ENCODE data around the gene EXO1. TPM values are rescaled to one million over a fixed set of nuclear protein-coding genes. Genes with fewer than 3 reads are reported as not detected.
"Not testable (repeated sequence)": the region's sequence is repeated elsewhere in the genome, so short reads cannot be mapped to it uniquely, and the experiment has no call there.

Gene EXO1
- total RNA-seq, 4 donors from 2014 or later: 0.46 to 1.5 (median 1.4) TPM; not detected in 1

GRCh38 chr1:241825581-241825980, 22.4 kb upstream of the EXO1 start:
- Histone ChIP-seq H3K27me3 (peaks cover 0 to 3% (median 0%) of the 10 kb centered on the region in 4 donors), H3K9me3 (no peaks in the 10 kb centered on the region), H3K36me3 (no peaks in the 10 kb centered on the region), H3K27ac (replicated peaks in 1 of 4) (no peak overlapping the region), H3K4me3 (no peak overlapping the region), H3K4me1 (peaks cover 0 to 8% (median 1%) of the 10 kb centered on the region in 4 donors)
- TF ChIP-seq POLR2AphosphoS5 (IDR thresholded peaks at IDR 0.05): no peak
- no peak for TF ChIP-seq EP300 (IDR thresholded peaks at IDR 0.05)
- TF ChIP-seq CTCF (IDR thresholded peaks at IDR 0.05): no peak
- no peak for TF ChIP-seq POLR2A (IDR thresholded peaks at IDR 0.05; ENCODE audit: low read depth)
- intact Hi-C loops (cut with DNase I): no loop called here
- no peak for DNase-seq (ENCODE audit: extremely low spot score)

GRCh38 chr1:241826613-241827012, 21.4 kb upstream of the EXO1 start:
- intact Hi-C loops (cut with DNase I); H3K27ac ChIP-seq (replicated peaks in 1 of 4): not testable (repeated sequence)

GRCh38 chr1:241827264-241827663, 20.7 kb upstream of the EXO1 start:
- no peak overlapping the region for H3K4me3 ChIP-seq
- H3K9me3 ChIP-seq: no peaks in the 10 kb centered on the region
- TF ChIP-seq EP300 (IDR thresholded peaks at IDR 0.05) (no peak), POLR2AphosphoS5 (IDR thresholded peaks at IDR 0.05) (no peak), POLR2A (IDR thresholded peaks at IDR 0.05; ENCODE audit: low read depth) (no peak), CTCF (IDR thresholded peaks at IDR 0.05) (no peak)
- H3K27me3 ChIP-seq: peaks cover 0 to 4% (median 0%) of the 10 kb centered on the region in 4 donors
- intact Hi-C loops (cut with DNase I): no loop called here
- no peak overlapping the region for H3K27ac ChIP-seq (replicated peaks in 1 of 4)
- H3K36me3 ChIP-seq: no peaks in the 10 kb centered on the region
- peaks cover 0 to 8% (median 1%) of the 10 kb centered on the region in 4 donors for H3K4me1 ChIP-seq
- no peak for DNase-seq (ENCODE audit: extremely low spot score)
- WGBS: 88% methylated on average over 2 of the region's 2 CpGs

More at GRCh38 chr1:241826613-241827012, 21.4 kb upstream of the EXO1 start:
- H3K4me3 ChIP-seq; H3K27me3 ChIP-seq; DNase-seq (ENCODE audit: extremely low spot score); H3K9me3 ChIP-seq; H3K4me1 ChIP-seq; H3K36me3 ChIP-seq: not testable (repeated sequence)
- WGBS: 93% methylated on average over 9 of the region's 9 CpGs

- WGBS: 37% methylated on average over 3 of the region's 3 CpGs
- H3K4me1 ChIP-seq: peaks cover 0 to 8% (median 1%) of the 10 kb centered on the region in 4 donors
- H3K27me3 ChIP-seq: peaks cover 0 to 4% (median 0%) of the 10 kb centered on the region in 4 donors
- no peak overlapping the region for H3K27ac ChIP-seq (replicated peaks in 1 of 4)
- DNase-seq (ENCODE audit: extremely low spot score): no peak
- no peaks in the 10 kb centered on the region for H3K9me3 ChIP-seq
- no peak overlapping the region for H3K4me3 ChIP-seq
- intact Hi-C loops (cut with DNase I): no loop called here
- TF ChIP-seq POLR2A (IDR thresholded peaks at IDR 0.05; ENCODE audit: low read depth) (no peak), CTCF (IDR thresholded peaks at IDR 0.05) (no peak), EP300 (IDR thresholded peaks at IDR 0.05) (no peak), POLR2AphosphoS5 (IDR thresholded peaks at IDR 0.05) (no peak)
- H3K36me3 ChIP-seq: no peaks in the 10 kb centered on the region
These were observed 19.5 kb upstream of the EXO1 start for GRCh38 chr1:241828463-241829021.

GRCh38 chr1:241829468-241829867, 18.5 kb upstream of the EXO1 start:
- no peaks in the 10 kb centered on the region for H3K36me3 ChIP-seq
- no peaks in the 10 kb centered on the region for H3K9me3 ChIP-seq
- intact Hi-C loops (cut with DNase I): no loop called here
- H3K27ac ChIP-seq (replicated peaks in 1 of 4): no peak overlapping the region
- H3K4me3 ChIP-seq: no peak overlapping the region
- H3K27me3 ChIP-seq: peaks cover 0 to 4% (median 0%) of the 10 kb centered on the region in 4 donors
- no peak for DNase-seq (ENCODE audit: extremely low spot score)
- TF ChIP-seq POLR2AphosphoS5 (IDR thresholded peaks at IDR 0.05): no peak
- TF ChIP-seq CTCF (IDR thresholded peaks at IDR 0.05): no peak
- TF ChIP-seq EP300 (IDR thresholded peaks at IDR 0.05): no peak
- TF ChIP-seq POLR2A (IDR thresholded peaks at IDR 0.05; ENCODE audit: low read depth): no peak
- peaks cover 0 to 8% (median 1%) of the 10 kb centered on the region in 4 donors for H3K4me1 ChIP-seq

Measured in esophagus muscularis mucosa (tissue), 4 donors.